ENCODE measurements around the gene CDAN1.

The CDAN1 gene

DNA sequence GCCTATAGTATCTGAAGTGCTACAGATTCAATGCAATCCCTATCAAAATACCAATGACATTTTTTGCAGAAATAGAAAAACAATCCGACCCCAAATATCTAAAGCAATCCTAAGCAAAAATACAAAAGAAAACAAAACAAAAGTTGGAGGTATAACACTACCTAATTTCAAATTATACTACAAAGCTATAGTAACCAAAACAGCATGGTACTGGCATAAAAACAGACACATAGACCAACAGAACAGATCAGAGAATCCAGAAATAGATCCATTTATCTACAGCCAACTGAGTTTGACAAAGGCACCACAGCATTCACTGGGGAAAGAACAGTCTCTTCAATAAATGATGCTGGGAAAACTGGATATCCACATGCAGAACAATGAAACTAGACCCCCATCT is 23.8 kb upstream of the CDAN1 start:
- no peak for TF ChIP-seq CTCF (IDR thresholded peaks at IDR 0.05; ENCODE audit: extremely low read depth, missing control alignments)
- DNase-seq (ENCODE audit: low spot score) = no peak

DNA sequence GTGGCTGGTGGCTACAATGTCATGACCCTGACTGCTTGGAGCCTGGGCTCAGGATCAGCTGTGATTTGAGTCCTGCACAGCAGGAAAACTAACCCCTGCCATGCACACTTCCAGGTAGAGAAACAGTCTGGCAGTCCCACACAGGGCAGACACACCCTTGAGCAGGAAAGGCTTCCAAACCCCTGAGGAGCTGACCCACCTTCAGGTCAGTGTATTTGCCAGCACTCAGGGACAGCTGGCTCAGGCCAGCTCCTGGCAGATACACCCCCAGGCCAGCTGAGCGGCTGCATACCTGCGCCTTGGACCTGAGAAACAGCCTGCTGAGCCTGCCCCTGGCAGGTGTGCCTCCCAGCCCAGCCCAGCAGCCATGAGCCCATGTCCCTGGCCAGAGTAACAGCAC is 22.2 kb upstream of the CDAN1 start:
- TF ChIP-seq CTCF (IDR thresholded peaks at IDR 0.05; ENCODE audit: extremely low read depth, missing control alignments) = no peak
- no peak for DNase-seq (ENCODE audit: low spot score)

- TF ChIP-seq CTCF (IDR thresholded peaks at IDR 0.05; ENCODE audit: extremely low read depth, missing control alignments) = no peak
These were observed 13.4 kb upstream of the CDAN1 start for GRCh38 chr15:42750306-42750705.

GRCh38 chr15:42749266-42749665 is 12.3 kb upstream of the CDAN1 start:
- DNase-seq (ENCODE audit: low spot score) = no peak
- no peak for TF ChIP-seq CTCF (IDR thresholded peaks at IDR 0.05; ENCODE audit: extremely low read depth, missing control alignments)

More at GRCh38 chr15:42750306-42750705, 13.4 kb upstream of the CDAN1 start:
- no peak for DNase-seq (ENCODE audit: low spot score)

- no peak for DNase-seq (ENCODE audit: low spot score)
These were observed 7.3 kb upstream of the CDAN1 start for GRCh38 chr15:42744195-42744594.

DNA sequence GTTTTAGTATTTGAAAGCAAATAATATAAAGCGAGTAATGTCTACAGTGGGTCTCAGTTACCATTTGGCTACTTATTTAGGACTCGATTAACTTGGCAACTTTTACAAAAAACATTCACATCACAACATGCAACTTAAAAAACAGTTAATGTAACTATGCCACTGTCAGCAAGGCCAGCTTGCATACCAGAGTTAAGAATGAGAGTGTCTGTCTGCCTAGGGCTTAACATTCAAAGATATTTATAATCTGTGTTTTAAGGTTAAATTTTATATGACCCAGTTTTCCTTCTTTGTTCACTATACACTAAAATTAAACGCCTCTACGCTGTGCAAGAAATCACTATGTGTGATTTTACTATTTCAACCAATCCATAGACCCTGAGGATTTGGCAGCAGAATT is 5.2 kb upstream of the CDAN1 start:
- no peak for DNase-seq (ENCODE audit: low spot score)
- TF ChIP-seq CTCF (IDR thresholded peaks at IDR 0.05; ENCODE audit: extremely low read depth, missing control alignments) = no peak

More at GRCh38 chr15:42744195-42744594, 7.3 kb upstream of the CDAN1 start:
- TF ChIP-seq CTCF (IDR thresholded peaks at IDR 0.05; ENCODE audit: extremely low read depth, missing control alignments) = no peak

GRCh38 chr15:42741710-42742109 is 4.8 kb upstream of the CDAN1 start:
- TF ChIP-seq CTCF (IDR thresholded peaks at IDR 0.05; ENCODE audit: extremely low read depth, missing control alignments) = no peak
- DNase-seq (ENCODE audit: low spot score) = no peak
